ENCODE measurements around the gene P4HA3.
A peak's percentile ranks its signal among the peaks of the same experiment; 100 is the strongest.

The P4HA3 gene

DNA sequence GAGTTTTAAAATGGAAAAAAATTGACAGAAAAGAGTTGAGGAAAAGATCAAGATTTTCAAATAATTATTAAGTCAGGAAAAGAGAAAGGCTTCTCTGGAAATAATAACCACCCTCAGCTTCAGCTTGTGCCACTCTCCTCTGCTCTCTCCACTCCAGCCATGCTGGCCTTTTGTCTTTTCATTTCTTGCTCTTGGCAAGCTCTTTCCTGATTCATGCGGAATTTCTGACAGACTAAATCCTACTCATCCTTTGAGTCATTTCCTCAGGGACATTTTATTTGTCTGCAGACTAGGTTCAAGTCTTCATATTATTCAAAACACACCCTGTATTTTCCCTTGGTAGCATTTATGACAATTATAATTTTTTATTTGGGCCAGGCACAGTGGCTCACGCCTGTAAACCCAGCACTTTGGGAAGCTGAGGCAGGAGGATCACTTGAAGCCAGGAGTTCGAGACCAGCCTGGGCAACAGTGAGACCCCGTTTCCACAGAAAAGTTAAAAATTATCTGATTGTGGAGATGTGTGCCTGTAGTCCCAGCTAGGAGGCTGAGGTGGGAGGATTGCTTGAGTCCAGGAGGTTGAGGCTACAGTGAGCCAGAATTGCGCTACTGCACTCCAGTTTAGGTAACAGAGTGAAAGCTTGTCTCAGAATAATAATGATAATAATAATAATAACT is 7.8 kb upstream of the P4HA3 start:
- peaks cover 13% of the 10 kb centered on the region for H3K4me1 ChIP-seq (ENCODE audit: insufficient read depth, poor library complexity, severe bottlenecking)
- DNase-seq (ENCODE audit: low spot score) = no peak
- no peaks in the 10 kb centered on the region for H3K27me3 ChIP-seq (ENCODE audit: insufficient read depth, poor library complexity, severe bottlenecking)
- ATAC-seq (ENCODE audit: low read depth) = peak; percentile 97
- peak overlapping the region; percentile 95 for H3K27ac ChIP-seq (ENCODE audit: poor library complexity, severe bottlenecking)
- no peaks in the 10 kb centered on the region for H3K36me3 ChIP-seq (ENCODE audit: low read depth)
- TF ChIP-seq, protein P1, sequence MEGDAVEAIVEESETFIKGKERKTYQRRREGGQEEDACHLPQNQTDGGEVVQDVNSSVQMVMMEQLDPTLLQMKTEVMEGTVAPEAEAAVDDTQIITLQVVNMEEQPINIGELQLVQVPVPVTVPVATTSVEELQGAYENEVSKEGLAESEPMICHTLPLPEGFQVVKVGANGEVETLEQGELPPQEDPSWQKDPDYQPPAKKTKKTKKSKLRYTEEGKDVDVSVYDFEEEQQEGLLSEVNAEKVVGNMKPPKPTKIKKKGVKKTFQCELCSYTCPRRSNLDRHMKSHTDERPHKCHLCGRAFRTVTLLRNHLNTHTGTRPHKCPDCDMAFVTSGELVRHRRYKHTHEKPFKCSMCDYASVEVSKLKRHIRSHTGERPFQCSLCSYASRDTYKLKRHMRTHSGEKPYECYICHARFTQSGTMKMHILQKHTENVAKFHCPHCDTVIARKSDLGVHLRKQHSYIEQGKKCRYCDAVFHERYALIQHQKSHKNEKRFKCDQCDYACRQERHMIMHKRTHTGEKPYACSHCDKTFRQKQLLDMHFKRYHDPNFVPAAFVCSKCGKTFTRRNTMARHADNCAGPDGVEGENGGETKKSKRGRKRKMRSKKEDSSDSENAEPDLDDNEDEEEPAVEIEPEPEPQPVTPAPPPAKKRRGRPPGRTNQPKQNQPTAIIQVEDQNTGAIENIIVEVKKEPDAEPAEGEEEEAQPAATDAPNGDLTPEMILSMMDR (IDR thresholded peaks at IDR 0.05; ENCODE audit: poor library complexity, severe bottlenecking) = no peak
- H3K4me3 ChIP-seq (ENCODE audit: severe bottlenecking) = no peak overlapping the region
- peaks cover 9% of the 10 kb centered on the region for H3K9me3 ChIP-seq (ENCODE audit: severe bottlenecking)

DNA sequence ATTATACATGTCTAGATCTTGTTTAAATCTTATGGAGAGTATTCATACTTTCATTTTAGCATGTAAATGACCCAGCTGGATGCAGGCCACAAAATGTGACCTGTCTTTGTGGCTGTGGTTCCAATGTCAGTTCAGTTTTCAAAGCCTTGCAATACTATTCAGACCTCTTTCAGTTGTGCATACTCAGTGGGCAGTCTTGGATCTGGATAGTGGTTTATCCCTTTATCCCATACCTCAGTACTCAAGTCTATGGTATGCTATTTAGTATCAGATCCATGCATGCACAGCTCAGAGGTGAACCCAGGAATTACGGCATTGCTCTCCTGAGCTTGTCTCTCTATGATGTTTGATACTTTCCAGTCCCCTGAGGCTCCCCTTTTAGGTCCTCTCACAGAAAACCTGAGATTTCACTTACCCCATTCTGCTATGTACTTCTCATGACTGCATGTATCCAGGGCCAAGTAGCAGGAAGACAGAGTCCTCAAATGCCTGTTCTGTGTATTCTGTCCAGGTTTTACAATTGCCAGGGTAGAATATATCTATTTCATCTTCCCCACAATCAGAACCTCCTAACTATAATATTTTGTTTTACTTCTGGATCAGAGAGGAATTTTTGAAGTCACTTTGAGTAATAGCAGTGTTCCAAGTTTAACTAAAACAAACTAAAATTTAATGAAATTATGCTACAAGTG is 6.9 kb upstream of the P4HA3 start:
- Histone ChIP-seq H3K9me3 (ENCODE audit: severe bottlenecking) (peaks cover 9% of the 10 kb centered on the region), H3K27ac (ENCODE audit: poor library complexity, severe bottlenecking) (peak overlapping the region; percentile 95), H3K4me1 (ENCODE audit: insufficient read depth, poor library complexity, severe bottlenecking) (peaks cover 13% of the 10 kb centered on the region), H3K4me3 (ENCODE audit: severe bottlenecking) (no peak overlapping the region), H3K36me3 (ENCODE audit: low read depth) (no peaks in the 10 kb centered on the region), H3K27me3 (ENCODE audit: insufficient read depth, poor library complexity, severe bottlenecking) (no peaks in the 10 kb centered on the region)
- DNase-seq (ENCODE audit: low spot score) (no peak), ATAC-seq (ENCODE audit: low read depth) (0 out of 3 replicates have a peak, but pooled peaks have one; percentile 17)
- TF ChIP-seq, protein P1 (IDR thresholded peaks at IDR 0.05; ENCODE audit: poor library complexity, severe bottlenecking) = no peak

DNA sequence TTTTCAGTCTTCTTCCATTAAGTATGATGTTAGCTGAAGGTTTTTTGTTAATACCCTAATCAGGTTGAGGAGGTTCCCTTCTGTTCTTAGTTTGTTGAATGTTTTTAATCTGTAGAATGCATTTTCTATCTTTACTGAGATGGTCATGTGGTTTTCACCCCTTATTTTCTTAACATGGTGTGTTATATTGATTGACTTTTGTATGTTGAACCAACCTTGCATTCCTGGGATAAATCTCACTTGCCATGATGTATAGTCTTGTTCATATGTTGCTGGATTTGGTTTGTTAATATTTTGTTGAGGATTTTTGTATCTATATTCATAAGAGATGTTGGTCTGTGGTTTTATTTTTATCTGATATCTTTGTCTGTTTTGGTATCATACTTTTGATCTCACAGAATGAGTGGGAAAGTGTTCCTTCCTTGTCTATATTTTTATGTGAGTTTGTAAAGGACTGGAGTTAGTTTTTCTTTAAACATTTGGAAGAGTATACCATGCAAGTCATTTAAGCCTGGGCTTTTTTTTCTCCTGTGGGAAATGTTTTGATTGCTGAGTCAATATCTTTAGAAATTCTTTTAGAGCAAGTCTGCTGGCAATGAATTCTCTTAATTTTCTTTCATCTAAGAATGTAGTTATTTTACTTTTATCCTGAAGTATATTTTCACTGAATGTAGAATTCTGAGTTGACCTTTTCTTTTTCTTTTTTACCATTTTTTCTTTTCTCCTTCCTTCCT is 5.5 kb upstream of the P4HA3 start:
- Histone ChIP-seq H3K4me1 (ENCODE audit: insufficient read depth, poor library complexity, severe bottlenecking) (peaks cover 13% of the 10 kb centered on the region), H3K27me3 (ENCODE audit: insufficient read depth, poor library complexity, severe bottlenecking) (no peaks in the 10 kb centered on the region), H3K4me3 (ENCODE audit: severe bottlenecking) (no peak overlapping the region), H3K36me3 (ENCODE audit: low read depth) (no peaks in the 10 kb centered on the region), H3K27ac (ENCODE audit: poor library complexity, severe bottlenecking) (no peak overlapping the region), H3K9me3 (ENCODE audit: severe bottlenecking) (peaks cover 9% of the 10 kb centered on the region)
- TF ChIP-seq, protein P1 (IDR thresholded peaks at IDR 0.05; ENCODE audit: poor library complexity, severe bottlenecking) = no peak
- DNase-seq (ENCODE audit: low spot score) = no peak
- ATAC-seq (ENCODE audit: low read depth) = no peak

DNA sequence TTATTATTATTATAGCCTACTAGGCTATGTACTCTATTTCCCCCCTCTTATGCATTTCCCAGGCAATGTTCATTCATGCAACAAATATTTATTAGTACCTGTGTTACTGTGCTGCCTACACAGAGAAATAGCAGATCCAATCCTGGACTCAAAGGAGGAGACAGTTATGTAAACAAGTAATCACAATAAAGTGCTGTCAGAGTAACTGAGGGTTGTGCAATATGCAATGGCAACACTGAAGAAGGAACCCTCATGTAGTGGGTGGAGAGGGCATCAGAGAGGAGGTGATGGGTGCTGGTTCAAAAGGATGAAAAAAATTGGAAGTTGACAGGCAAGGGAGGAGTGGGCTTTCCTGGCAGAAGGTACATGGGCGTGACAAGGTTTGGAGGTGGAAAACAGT is 886 bp upstream of the P4HA3 start:
- no peaks in the 10 kb centered on the region for H3K36me3 ChIP-seq (ENCODE audit: low read depth)

More for the DNA sequence above, 886 bp upstream of the P4HA3 start:
- H3K9me3 ChIP-seq (ENCODE audit: severe bottlenecking) = peaks cover 8% of the 10 kb centered on the region
- no peak overlapping the region for H3K4me3 ChIP-seq (ENCODE audit: severe bottlenecking)
- H3K27me3 ChIP-seq (ENCODE audit: insufficient read depth, poor library complexity, severe bottlenecking) = no peaks in the 10 kb centered on the region
- no peak for DNase-seq (ENCODE audit: low spot score)
- no peak for ATAC-seq (ENCODE audit: low read depth)
- TF ChIP-seq, protein P1 (IDR thresholded peaks at IDR 0.05; ENCODE audit: poor library complexity, severe bottlenecking) = no peak
- H3K4me1 ChIP-seq (ENCODE audit: insufficient read depth, poor library complexity, severe bottlenecking) = no peaks in the 10 kb centered on the region
- no peak overlapping the region for H3K27ac ChIP-seq (ENCODE audit: poor library complexity, severe bottlenecking)

Measured in RWPE2 (cell line).